ENCODE measurements around the gene PHOX2A.

DNA sequence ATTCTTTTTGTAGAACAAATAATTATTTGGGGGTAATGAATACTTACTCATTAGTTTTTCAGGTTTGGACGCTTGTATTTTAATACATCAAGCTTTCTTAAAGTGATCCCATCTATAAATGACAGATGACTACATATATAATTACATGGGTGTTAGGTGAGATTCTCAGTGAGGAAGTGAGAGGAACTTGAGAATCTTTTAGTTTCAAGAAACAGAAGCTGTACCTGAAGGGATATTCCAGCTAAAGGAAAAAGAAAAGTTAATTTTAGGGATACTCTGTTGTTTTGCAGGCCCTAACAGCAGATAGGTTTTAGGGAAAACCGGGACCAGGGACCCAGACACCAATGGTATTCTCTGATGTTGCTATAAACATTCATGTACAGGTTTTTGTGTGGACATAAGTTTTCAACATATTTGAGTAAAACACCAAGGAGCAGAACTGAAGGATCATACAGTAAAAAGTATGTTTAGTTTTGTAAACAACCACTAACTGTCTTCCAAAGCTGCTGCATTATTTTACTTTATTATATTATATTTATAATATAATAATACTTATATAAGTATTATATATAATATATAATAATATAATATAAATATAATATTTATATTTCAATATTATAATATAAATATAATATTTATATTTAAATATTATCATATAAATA is 24.1 kb upstream of the PHOX2A start:
- TF ChIP-seq ZNF274 (IDR thresholded peaks at IDR 0.05; ENCODE audit: low read depth, low read length) (no peak), YY1 (IDR thresholded peaks at IDR 0.05; ENCODE audit: insufficient read depth, insufficient read length) (no peak)

Data from NT2/D1 (cell line).